ENCODE measurements around the gene CRTC1. TPM values are rescaled to one million over a fixed set of nuclear protein-coding genes. Genes with fewer than 3 reads are reported as not detected.

The CRTC1 gene
- total RNA-seq, 1 donor from 2014 or later: 9.1 TPM

- intact Hi-C loops (cut with DNase I): no loop called here
- no peak for DNase-seq
- ATAC-seq (ENCODE audit: poor library complexity): no peak
Observed at GRCh38 chr19:18685597-18686190, 2.2 kb downstream of the CRTC1 start.

- ATAC-seq (ENCODE audit: poor library complexity) (no peak), DNase-seq (no peak)
- intact Hi-C loops (cut with DNase I): no loop called here
Observed at GRCh38 chr19:18687740-18688465, 4.4 kb downstream of the CRTC1 start.

- ATAC-seq (ENCODE audit: poor library complexity) (no peak), DNase-seq (no peak)
- intact Hi-C loops (cut with DNase I): no loop called here
Observed at GRCh38 chr19:18696023-18696422, 12.5 kb downstream of the CRTC1 start.

GRCh38 chr19:18697680-18698079 lies 14.2 kb downstream of the CRTC1 start:
- ATAC-seq (ENCODE audit: poor library complexity) (no peak), DNase-seq (peak; percentile 58)
- intact Hi-C loops (cut with DNase I): no loop called here

- intact Hi-C loops (cut with DNase I): no loop called here
- DNase-seq (no peak), ATAC-seq (ENCODE audit: poor library complexity) (no peak)
Observed at GRCh38 chr19:18698321-18699167, 15.1 kb downstream of the CRTC1 start.

- DNase-seq (no peak), ATAC-seq (ENCODE audit: poor library complexity) (no peak)
- intact Hi-C loops (cut with DNase I): no loop called here
Observed at GRCh38 chr19:18699403-18700054, 16.0 kb downstream of the CRTC1 start.

- ATAC-seq (ENCODE audit: poor library complexity): peak; percentile 95
- DNase-seq: peak; percentile 91
- intact Hi-C loops (cut with DNase I): no loop called here
Observed at GRCh38 chr19:18700501-18701249, 17.2 kb downstream of the CRTC1 start.

GRCh38 chr19:18701250-18701608 lies 17.7 kb downstream of the CRTC1 start:
- ATAC-seq (ENCODE audit: poor library complexity): no peak
- no peak for DNase-seq
- intact Hi-C loops (cut with DNase I): no loop called here

GRCh38 chr19:18704054-18704453 lies 20.6 kb downstream of the CRTC1 start:
- intact Hi-C loops (cut with DNase I): no loop called here
- DNase-seq: no peak
- no peak for ATAC-seq (ENCODE audit: poor library complexity)

- intact Hi-C loops (cut with DNase I): no loop called here
- no peak for ATAC-seq (ENCODE audit: poor library complexity)
- DNase-seq: no peak
Observed at GRCh38 chr19:18704971-18705370, 21.5 kb downstream of the CRTC1 start.

GRCh38 chr19:18708452-18709231 lies 25.2 kb downstream of the CRTC1 start:
- intact Hi-C loops (cut with DNase I): no loop called here
- ATAC-seq (ENCODE audit: poor library complexity): no peak
- no peak for DNase-seq

- DNase-seq: no peak
- intact Hi-C loops (cut with DNase I): no loop called here
- ATAC-seq (ENCODE audit: poor library complexity): no peak
Observed at GRCh38 chr19:18709546-18709945, 26.1 kb downstream of the CRTC1 start.

- intact Hi-C loops (cut with DNase I): no loop called here
- DNase-seq (no peak), ATAC-seq (ENCODE audit: poor library complexity) (no peak)
Observed at GRCh38 chr19:18710186-18710585, 26.7 kb downstream of the CRTC1 start.

GRCh38 chr19:18710996-18711751 lies 27.7 kb downstream of the CRTC1 start:
- DNase-seq (peak; percentile 81), ATAC-seq (ENCODE audit: poor library complexity) (peak; percentile 65)
- intact Hi-C loops (cut with DNase I): no loop called here

- DNase-seq (no peak), ATAC-seq (ENCODE audit: poor library complexity) (no peak)
- intact Hi-C loops (cut with DNase I): no loop called here
Observed at GRCh38 chr19:18711893-18712292, 28.4 kb downstream of the CRTC1 start.

GRCh38 chr19:18712981-18713380 lies 29.5 kb downstream of the CRTC1 start:
- no peak for DNase-seq
- intact Hi-C loops (cut with DNase I): no loop called here
- peak; percentile 62 for ATAC-seq (ENCODE audit: poor library complexity)

- peak; percentile 37 for ATAC-seq (ENCODE audit: poor library complexity)
- intact Hi-C loops (cut with DNase I): no loop called here
Observed at GRCh38 chr19:18713550-18714117, 30.2 kb downstream of the CRTC1 start.

More at GRCh38 chr19:18713550-18714117, 30.2 kb downstream of the CRTC1 start:
- DNase-seq: no peak
